Measurements from ENCODE around the gene TCF12. TPM values are rescaled to one million over a fixed set of nuclear protein-coding genes. Genes with fewer than 3 reads are reported as not detected.

The TCF12 gene
- total and polyA plus RNA-seq, 2 of the 8 experiments (the other 6 are each of a cell fraction or from before 2014, with no cell fraction given): 85.8 to 101 TPM

GRCh38 chr15:57287123-57287521, 368.7 kb downstream of the TCF12 start (continued):
- TF ChIP-seq CTBP2 (IDR thresholded peaks at IDR 0.05; ENCODE audit: borderline replicate concordance, insufficient read depth, insufficient read length, low read length) (no peak), POU5F1 (IDR thresholded peaks at IDR 0.05; ENCODE audit: low read depth, low read length) (no peak)
